NCI-H1930 (cell line): ENCODE measurements around the gene EDN2.

Experiments
- DNase-seq, 2 experiments: peaks; one replicate each; lab custom pipeline; 2025; lab: John Stamatoyannopoulos, UW

Gene EDN2

DNA sequence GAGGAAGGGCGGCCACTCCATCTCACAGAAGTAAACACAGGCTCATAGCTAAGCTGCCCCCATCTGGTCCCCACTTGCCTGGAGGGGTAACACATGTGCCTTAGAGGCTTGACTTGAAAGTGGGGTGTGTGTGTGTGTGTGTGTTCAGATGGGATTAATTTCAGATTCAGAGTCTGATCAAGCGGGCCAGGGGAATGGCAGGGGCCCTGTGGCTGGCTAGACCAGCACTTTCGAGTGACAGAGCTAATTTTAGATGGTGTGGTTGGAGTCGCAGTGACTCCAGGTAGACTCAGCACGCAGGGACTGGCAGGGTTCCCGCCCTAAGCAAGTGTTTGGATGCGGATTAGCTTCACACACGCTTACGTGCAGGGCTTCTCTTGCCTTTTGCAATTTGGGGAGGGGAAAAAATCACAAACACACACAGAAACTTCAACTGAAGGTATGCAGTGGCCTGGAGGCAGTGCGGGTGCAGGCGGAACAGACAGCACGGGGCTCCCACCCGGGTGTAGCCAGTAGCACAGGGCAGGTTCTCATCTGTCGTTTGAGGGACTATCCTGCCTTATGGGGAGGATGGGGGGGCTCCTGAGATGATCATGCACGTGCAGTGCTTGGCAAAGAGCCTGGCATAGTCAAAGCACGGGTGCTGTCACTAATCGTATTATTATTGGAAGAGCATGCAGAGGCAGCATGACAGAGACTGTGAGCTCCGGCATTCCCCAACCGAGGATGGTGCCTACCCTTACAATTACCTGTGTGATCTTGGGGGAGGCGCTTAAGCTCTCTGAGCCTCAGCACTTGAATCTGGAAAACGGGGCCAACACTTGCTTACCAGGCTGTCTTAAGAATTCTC, 1.3 kb downstream of the EDN2 start:
- DNase-seq, result no peak

DNA sequence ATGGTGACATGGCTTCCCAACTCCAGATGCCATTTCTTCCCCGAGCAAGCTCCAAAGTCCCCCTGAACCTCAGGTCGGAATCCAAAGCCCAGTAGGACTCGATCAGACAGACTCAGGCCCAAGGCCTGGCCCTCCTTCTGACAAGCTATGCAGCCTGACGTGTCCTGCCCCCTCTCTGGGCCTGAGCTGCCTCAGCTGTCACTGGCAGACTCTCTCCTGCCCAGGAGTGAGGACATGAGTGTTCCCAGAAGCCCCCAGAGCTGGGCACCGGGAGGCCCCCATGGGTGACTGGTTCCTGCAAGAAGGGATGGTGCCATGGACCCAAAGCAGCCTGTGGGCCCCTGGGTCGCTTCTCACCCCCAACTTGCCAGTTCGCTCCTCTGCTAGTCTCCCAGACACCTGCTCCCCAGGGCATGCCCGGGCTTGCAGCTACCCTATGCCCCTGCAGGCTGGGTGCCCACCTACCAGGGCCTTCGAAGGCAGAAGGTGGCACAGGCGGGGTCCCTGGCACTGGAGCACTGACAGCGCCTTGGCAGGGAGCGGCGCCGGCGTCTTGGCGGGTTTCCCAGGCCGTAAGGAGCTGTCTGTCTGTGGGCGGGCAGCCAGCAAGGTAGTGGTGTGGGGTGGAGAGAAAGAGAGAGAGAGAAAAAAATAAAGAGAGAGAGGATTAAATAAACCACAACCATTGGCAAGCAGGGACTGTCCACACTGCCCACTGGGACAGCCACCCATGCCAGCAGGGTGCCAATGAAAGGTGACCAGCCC, 2.3 kb downstream of the EDN2 start:
- DNase-seq, result no peak

DNA sequence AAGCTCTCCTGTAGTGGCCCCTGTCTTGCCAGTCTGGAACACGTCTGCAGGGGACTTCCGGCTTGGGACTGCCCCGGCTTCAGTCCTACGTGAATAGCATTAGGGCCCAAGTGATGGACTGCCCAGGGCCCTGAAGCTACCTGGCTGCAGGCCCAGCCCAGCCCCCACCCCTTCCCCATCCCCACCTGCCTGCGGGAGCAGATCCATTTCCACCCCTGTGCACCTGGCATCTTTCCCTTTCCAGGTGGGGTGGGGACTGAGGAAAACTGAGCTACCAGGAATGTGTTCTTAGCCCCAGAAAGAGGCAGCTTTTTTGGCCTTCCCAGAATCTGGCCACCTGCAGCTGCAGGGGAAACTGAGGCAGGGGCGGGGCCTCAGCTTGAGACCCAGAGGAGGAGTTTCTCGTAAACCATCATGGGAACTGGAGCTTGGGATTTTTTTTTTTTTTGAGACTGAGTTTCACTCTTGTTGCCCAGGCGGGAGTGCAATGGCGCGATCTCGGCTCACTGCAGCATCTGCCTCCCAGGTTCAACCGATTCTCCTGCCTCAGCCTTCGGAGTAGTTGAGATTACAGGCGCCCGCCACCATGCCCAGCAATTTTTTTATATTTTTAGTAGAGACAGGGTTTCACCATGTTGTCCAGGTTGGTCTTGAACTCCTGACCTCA, 3.2 kb downstream of the EDN2 start:
- no peak for DNase-seq

DNA sequence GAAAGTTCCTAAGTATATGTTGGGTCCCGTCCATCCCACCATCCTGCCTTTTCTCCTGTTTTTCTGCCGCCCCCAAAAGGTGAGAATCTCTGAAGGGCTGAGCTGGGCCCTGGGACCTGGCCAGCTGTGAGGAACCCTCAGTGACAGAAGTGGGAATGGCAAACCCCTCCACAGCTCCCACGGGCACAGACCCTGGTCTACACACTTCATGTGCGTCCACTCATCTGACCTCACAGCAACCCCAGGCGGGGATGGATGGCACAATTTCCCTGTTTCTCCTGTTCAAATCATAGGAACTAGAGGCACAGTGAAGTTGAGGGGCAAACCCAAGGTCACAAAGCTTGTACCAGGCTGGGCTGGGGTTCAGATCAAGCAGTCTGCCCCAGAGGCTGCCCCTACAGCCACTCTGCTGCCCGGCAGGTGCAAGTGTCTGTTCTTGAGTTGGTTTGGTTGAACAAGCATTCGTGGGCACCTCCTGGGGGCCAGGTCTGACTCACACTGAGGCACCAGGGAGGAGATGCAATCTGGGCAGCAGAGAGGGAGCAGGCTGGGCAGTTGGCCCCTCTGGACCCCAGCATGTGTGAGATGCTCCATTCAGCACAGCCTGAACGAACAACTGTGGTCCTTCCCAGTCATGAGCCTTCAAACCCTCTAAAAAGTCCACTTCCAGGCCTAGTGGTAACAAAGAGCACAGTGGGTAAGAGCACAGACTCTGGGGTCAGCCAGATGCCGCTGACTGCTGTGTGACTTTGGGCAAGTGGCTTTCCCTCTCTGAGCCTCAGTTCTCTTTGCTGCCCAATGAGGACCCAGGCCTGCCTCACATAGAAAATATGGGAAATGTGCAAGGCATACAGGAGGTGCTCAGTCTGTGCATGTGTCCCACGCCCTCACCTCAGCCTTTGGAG, 4.0 kb downstream of the EDN2 start:
- DNase-seq, result no peak

DNA sequence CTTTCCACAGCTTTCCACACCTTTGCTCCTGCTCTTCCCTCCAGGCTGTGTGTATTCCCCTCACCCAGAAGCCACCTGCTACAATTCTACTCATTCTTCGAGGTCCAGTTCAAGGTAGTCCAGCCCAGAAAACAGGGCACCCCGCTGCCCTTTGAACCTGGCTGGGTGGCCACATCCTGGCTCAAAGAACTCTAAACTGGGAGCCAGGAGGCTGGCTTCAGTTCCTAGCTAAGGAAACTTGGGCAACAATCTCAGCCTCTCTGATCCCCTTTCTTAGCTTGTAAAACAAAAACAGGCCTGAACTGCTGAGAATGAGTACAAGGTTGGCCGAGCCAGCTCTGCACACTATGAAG, 4.7 kb downstream of the EDN2 start:
- no peak for DNase-seq

DNA sequence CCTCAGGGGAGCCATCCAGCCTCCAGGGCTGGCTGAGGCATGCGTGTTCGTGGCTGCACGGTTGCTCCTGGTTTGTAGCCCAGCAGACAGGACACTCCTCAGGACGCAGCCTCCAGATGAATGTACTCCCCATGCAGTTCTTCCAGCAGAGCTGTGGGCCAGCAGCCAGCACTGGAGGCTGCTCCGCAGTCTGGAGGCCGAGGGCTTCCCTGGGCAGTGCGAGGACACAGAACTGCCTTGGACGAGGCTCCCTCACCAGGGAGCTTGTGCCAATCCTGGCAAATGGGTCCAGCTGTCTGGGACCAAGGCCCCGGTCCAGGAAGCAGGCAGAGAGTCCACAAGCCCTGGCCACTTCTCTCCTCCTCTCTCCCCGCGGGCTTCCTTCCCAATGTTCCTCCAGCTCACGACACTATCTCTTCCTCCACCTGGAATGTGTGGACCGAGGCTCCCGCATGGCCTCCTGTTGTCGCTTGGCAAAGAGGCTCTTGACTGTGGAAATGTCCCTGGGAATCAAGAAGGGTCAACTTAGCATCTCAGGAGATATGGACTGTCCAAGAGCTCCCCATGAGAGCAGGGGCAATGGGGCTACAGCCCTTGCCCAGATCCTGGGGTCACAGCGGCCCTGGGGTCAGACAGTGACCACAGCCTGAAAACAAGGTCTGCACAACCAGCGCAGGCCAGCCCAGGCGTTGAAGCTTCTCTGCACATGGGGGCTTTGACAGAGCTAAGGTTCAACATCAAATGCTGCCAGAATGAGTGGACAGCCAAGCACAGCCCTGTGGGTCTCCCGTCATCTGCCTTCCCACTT, 5.3 kb downstream of the EDN2 start:
- DNase-seq, result no peak

DNA sequence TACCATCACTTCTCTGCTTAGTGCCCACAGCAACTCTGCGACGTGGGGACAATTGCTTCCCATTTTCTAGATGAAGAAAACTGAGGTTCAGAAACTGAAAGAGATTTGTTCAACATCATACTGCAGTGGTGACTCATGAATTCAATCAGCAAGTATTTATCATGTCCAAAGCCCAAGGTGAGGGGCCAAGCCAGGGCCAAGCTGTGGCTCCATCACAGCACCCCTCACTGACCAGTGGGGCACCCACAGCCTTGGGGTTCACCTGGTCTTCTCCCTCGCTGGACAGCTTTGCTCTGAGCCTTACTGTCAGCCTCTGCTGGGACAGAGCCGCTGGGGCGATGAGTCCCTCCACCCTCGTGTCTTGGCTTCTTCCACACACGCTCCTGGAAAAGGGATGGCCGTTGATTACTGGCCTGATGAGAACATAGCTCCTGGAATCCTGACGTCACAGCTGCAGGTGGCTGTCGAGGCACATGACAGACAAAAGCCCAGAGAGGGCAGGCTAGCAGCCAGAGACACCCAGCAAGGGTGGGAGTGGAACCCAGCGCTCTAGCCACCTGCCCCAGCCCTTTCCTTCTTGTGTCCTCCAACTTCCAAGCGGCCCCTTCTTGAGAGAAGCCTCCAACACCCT, 6.2 kb downstream of the EDN2 start:
- no peak for DNase-seq

DNA sequence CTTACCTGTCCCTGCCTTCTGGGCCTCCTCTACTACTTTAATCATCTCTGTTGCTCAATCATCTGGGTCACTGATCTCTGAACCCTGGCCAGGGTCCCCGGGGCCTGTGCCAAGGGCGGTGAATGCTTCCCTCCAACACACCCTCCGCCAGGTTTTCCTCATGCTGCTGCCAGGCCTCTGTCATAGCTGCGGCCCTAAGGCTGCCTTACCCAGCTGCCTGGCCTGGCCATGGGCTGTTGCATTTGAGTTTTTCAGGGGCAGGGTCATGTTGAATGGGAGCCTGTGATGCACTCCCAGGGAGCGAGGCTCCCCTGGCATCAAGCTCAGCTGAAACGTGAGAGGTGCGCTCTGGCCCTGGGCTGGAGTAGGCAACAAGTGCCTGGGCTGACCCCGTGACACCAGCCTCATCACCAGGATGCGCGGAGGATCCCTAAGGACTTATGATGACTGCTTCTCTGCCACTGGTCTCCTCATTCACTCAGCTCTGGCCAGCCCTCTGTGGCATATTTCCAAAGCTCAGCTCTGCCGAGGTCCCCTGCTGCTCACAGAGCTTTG, 7.6 kb downstream of the EDN2 start:
- DNase-seq, result no peak

DNA sequence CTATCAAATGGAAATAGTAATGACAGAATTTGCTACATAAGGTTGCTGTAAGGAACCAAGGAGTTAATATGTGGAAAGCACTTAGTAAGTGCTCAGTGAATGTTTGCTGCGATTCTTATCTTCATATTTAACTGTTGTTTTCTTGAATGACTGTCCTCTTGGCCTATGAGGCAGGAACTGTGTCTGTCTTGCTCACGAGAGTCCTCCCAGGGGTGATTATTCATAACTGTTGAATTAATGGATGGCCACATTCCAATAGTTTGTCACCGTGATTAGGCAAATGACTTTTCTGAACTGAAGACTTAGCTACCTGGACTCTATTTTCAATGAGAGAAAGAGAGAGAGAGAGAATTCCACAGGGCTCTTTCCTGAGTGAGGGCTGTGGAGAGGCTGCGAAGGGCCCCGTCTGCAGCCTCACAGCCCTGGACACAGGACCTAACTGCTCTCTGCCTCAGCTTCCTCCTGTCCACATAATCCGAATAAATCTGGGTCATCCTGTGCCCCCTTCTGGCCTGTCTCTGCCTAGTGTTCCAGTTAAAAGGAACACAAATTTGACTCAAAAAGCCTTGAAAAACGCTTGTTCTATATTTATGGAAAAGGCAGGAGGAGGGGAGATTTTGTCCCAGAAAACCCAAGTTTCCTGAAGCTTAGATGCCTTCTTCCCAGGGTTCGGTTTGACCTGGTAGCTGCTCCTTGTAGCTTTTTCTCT, 8.5 kb downstream of the EDN2 start:
- DNase-seq, result no peak

DNA sequence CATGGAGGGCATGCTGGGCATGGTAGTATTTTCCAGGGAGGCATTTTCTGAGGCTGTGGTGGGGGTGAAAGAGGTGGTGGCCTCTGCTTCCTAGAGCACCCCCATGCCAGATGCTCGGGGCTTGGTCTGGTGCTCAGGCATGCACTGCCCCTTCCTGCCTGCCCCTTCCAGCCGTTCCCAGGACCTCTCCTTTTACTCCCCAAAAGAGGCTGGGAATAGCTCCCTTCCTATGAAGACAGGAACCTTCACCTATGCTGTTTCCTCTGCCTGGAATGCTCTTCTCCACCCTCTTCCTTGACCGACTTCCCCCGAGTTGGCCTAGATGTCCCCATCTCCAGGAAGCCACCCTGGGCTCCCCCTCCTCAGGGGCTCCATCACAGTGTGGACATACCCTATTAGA, 9.1 kb downstream of the EDN2 start:
- no peak for DNase-seq

DNA sequence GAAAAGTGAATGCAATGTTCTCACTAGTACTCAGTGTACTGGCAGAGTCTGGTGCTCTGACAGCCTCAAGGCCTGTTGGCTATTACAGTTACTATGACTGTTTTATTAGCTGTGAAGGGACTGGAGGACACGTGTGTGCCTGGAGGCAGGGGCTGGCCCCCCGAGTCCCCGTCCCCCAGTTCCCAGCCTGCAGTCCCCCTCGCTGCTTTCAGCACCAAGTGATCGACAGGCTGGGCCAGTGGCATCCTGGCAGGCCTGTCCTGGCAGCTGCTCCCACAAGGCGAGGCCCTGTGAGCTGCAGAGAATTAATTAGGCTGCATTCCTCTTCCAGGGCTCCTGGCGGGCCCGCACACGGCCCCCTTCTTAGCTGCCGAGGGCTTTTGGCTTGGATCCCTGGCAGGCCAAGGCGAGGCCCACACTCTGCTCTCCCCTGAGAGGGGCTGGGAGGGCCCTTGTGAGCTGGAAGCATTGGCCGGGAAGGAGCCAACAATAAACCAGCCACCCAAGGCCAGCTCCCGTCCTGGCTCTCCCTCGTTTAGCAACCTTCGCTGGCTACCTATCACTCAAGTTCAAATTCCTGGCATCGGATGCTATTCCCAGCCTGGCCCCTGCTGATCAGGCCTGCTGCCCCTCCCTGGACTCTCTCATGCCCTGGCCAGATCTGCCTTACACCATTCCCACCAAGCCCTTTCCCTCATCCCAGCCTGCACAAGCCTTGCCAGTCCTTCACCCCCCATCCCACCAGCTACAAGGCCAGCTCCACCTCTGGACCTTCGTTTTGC, 9.8 kb downstream of the EDN2 start:
- no peak for DNase-seq

DNA sequence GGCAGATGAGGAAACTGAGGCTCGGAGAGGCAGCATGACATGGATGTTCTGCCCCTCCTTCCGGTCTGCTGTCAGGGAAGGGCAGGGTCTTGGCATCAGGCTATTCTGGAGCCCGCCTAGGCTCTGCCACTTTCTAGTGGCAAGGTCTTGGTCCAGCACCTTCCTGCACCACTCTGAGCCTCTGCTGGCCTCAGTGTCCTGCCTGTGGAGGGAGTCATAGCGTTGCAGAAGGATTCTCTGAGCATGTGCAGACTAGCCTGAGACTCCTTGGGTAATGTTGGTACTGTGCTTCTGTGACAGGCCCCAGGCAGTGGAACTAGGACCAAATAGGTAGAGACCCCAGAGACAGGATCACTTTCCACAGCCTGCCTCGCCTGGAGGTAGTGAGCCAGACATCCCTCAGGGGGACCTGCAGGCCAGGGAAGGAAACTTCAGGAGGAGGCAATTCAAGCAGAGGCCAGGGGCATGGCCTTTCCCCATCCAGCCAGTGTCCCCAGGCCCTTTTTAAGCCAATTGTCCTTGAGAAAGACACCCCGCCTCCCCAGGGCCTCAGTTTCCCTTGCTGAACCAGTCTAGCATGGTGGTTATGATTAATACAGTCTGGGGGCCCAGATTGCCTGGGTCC, 10.6 kb downstream of the EDN2 start:
- no peak for DNase-seq

DNA sequence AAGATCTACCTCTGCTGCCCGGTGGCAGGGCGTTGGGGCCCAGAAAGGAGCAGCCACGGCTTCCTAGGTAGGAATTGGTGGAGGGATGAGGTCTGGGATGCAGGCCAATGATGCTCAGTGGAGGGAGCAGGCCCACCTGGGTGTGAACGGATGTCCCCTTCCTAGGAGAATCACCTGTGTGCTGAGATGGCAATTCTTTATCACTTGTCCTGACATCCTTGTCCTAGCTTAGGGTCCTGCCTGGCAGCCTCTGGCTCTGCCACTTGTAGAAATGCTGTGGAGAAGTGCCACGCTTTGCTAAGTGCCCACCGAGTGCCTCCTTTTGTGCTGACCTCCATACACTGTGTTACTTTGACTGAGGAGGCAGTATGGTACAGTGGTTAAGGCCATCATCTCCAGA, 12.8 kb downstream of the EDN2 start:
- no peak for DNase-seq

DNA sequence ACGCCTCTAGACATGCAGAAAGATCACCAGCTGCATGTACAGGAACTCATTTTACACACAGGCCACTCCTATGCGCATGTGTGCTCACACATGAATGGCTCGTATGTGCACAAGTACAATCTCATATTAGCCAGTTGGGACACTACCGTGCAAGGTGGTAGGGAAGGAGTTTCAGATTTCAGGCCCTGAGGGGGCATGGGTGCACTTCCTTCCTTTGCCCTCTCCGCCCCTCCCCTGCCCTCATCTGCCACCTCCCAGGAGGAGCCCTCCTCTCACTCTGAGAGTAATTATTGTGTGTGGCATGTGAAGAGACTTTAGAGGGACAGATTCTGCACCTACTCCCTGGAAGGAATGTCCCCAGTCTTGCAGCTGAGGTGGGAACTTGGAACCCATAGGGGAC, 14.8 kb downstream of the EDN2 start:
- no peak for DNase-seq

DNA sequence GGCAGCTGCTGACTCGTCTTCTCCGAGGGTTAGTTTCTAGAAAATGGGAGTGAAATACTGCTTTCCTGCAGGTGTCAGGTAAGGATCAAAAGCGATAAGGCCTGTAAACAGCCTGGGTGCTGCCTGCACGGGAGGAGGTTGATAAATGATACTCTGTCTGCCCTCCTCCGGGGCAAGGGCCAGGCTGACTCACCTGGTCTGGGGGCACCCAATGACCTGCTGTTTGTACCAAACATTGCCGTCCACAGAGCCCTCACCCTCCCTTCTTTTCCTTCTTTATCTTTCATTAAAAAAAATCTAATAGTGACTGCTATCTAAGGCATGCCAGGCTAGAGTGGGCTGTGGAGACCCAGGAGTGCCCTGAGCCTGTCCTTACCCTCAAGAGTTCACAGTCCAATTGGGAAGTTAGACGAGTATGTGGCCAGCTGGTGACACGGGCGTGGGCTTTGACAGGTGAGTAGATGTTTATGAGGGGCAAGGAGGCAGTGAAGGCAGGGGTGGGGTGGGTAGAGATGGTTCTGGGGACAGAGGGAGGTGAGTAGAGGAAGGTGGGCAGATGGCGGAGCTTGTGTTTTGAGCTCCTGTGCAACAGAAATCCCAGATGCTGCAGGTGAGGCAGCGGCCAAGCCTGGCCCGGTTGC, 16.2 kb downstream of the EDN2 start:
- DNase-seq, result no peak

DNA sequence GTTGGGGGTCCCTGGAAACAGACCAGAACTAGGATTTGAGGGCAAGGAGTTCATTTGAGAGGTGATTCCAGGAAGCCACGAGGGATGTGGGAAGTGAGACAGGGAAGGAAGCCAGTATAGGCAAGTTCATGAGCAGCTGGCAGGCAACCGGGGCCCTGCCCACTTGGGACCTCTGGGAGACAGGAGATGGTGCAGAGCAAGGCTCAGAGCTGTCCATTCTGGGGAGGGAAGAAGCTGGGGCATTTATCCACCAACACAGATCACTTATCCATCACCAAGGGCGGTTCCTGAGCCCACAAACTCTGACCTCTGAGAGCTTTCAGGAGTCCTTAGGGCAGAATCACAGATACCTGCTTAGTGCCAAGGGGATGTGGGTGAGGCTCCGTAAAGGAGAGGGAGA, 16.8 kb downstream of the EDN2 start:
- no peak for DNase-seq

DNA sequence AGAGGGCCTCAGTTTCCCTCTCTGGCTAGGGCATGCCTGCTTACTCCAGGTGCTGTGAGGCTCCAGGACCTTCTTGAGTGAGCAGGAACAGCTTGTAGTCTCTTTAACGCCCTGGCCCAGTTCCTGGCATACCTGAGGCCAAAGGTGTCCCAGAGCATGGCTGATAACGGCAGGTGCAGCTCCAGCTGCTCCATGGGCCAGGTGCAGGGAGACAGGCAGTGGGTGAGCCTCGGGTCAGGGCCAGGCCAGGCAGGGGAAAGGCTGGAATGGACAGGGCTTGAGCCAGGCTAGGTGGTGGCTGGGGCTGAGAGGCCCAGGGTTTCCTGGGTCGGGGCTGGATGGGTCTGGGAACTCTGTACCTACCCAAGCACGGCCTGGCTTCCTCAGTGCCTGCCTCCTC, 18.3 kb downstream of the EDN2 start:
- DNase-seq, result no peak

DNA sequence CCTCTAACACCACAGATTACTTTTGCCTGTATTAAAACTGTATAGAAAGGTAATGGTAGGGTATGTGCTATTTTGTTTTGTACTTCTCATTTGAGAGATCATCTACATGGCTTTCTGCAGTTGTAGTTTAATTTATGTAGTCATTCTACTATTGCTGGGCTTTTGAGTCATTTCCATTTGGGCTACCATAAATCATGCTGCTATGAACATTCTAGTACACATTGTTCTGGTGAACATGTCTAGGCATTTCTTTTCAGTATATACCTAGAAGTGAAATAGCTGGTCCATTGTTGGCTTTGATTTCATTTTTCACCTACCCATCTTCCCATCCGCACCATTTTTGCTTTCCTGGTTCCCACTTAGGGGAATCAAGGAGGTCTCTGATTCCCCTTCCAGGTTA, 18.7 kb downstream of the EDN2 start:
- no peak for DNase-seq
